Adrenal gland (tissue), 12 donors: Measurements from ENCODE around the gene CFAP53. TPM values are rescaled to one million over a fixed set of nuclear protein-coding genes. Genes with fewer than 3 reads are reported as not detected.
A peak's percentile ranks its signal among the peaks of the same experiment; 100 is the strongest.

Experiments used
- DNase-seq, 7 donors: peaks; one replicate each; pipeline ENCODE4 v3.0.0-alpha.2; 2019 to 2020
- H3K27ac ChIP-seq, 5 donors: fragments of 200-600 bp; sonication (generic) in 4 of 5; 1 replicate in 3 of 5; 2 replicates in 2 of 5; pipeline versions ENCODE4 v1.5.1 to v1.8.0; 2016 to 2020; ENCODE audit warnings: mild to moderate bottlenecking in 1 of 5
- H3K27me3 ChIP-seq: fragments of 200-600 bp; 2 replicates; pipeline ENCODE4 v1.8.0; 2021
- H3K36me3 ChIP-seq, 2 donors: fragments of 200-600 bp; replicated peaks in 1 of 2; 1 replicate in 1 of 2; 2 replicates in 1 of 2; pipeline versions ENCODE4 v1.5.1 to v1.8.0; 2018 to 2022
- H3K4me1 ChIP-seq, 2 donors: fragments of 200-600 bp; replicated peaks in 1 of 2; 1 replicate in 1 of 2; 2 replicates in 1 of 2; pipeline versions ENCODE4 v1.5.1 to v1.8.0; 2018 to 2021
- H3K4me3 ChIP-seq, 4 donors: fragments of 200-600 bp; sonication (generic) in 3 of 4; one replicate each; pipeline ENCODE4 v1.5.1; 2016 to 2018
- H3K9me3 ChIP-seq, 3 donors: fragments of 200-600 bp; sonication (generic) in 1 of 3; replicated peaks in 1 of 3; 1 replicate in 2 of 3; 2 replicates in 1 of 3; pipeline versions ENCODE4 v1.5.1 to v1.8.0; 2016 to 2021
- CTCF ChIP-seq, 6 experiments: fragments of 450-650 bp in 4 of 6; fragments of 200-600 bp in 2 of 6; sonication (generic) in 1 of 6; IDR thresholded peaks; 1 replicate in 5 of 6; 2 replicates in 1 of 6; pipeline versions ENCODE4 v1.5.1 to v1.8.0; 2016 to 2021; ENCODE audit warnings: antibody characterized with exemption in 6 of 6, mild to moderate bottlenecking in 2 of 6, moderate library complexity in 1 of 6
- POLR2A ChIP-seq, 2 donors: fragments of 450-650 bp; IDR thresholded peaks; one replicate each; pipeline ENCODE4 v1.6.1; 2017; ENCODE audit warnings: antibody characterized with exemption in 2 of 2, mild to moderate bottlenecking in 2 of 2, moderate library complexity in 1 of 2
- WGBS, 4 donors: extraction: QIAGEN DNeasy Blood & Tissue Kit in 2 of 4; methylation state at CpG; one replicate each; pipeline versions ENCODE4 v1.1.5 to v1.1.7; 2013 to 2017; 5-methylcytosine and 5-hydroxymethylcytosine counted together
- intact Hi-C, 2 donors: fragments of 100-400 bp; cut with DNase I; formaldehyde crosslinking; loops; one replicate each; pipeline versions ENCODE4 v1.14.1 to v1.15.0; 2022 to 2023
- polyA plus RNA-seq, 3 donors: library from polyadenylated mRNA; stranded (reverse); fragments of 200-250 nt in 2 of 3; fragments of 350-450 nt in 1 of 3; fragmentation: Illumina TruSeq in 1 of 3; extraction: RNeasy Lipid Tissue Mini Kit (QIAGEN cat#74804) in 1 of 3; gene quantifications; one replicate each; pipeline ENCODE4 v1.2.3, GENCODE V29; 2013 to 2014
- total RNA-seq, 9 donors: library from RNA; depleted of rRNA in 4 of 9; stranded (reverse); fragments of >200 nt in 4 of 9; fragments of 120-200 nt in 1 of 9; fragmentation: NEBNext Ultra II Directional in 1 of 9; extraction: Animal tissue kit (Norgen Biotek cat#: 25700) in 1 of 9; gene quantifications; one replicate each; pipeline versions ENCODE4 v1.1.0 to v1.2.4, GENCODE V29; 2013 to 2023
- donor health status: healthy with polysubstance abuse.
- donor health status: Bipolar disorder and iron deficiency.
- donor health status: DM: yes; HTN: yes; CAD: no.
- donor health status: DM: no; HTN: no; CAD: no.
- donor health status: DM: no; HTN: no; CAD: no.
- donor health status: DM: yes; HTN: yes; CAD: no.

Gene CFAP53
- total and polyA plus RNA-seq, 12 donors, result 0.53 to 4.3 (median 1.3) TPM

- peaks cover 23 to 33% of the 10 kb centered on the region in 2 donors for H3K4me1 ChIP-seq
- TF ChIP-seq POLR2A (IDR thresholded peaks at IDR 0.05), result peak; percentile 86 to 95
- peak; percentile 13 to 50 (median 34) for TF ChIP-seq CTCF (IDR thresholded peaks at IDR 0.05)
- H3K4me3 ChIP-seq, result peak within 1 kb of the TSS; percentile 44 to 94 (median 81)
- peak within 1 kb of the TSS; percentile 74 to 96 (median 91) for H3K27ac ChIP-seq
- H3K27me3 ChIP-seq, result no peaks in the 10 kb centered on the region
- 0 to 2% (median 1%) methylated on average over 25 to 63 of the region's 63 CpGs for WGBS, 4 donors
- DNase-seq, result peak; percentile 97 to 99 (median 98)
- peaks cover 0 to 46% of the 10 kb centered on the region in 2 donors for H3K36me3 ChIP-seq
- no peaks in the 10 kb centered on the region for H3K9me3 ChIP-seq
- intact Hi-C loops, result no loop called here
Measured at GRCh38 chr18:50281295-50281971, 15.1 kb upstream of the CFAP53 start, which contains the start of gene MBD1. MBD1 (minus strand) TSS chr18:50281523; CDS start chr18:50279992, 1,531 bp downstream.

- Histone ChIP-seq H3K9me3 (no peaks in the 10 kb centered on the region), H3K27me3 (no peaks in the 10 kb centered on the region), H3K4me1 (peaks cover 23 to 33% of the 10 kb centered on the region in 2 donors), H3K4me3 (peak overlapping the region; percentile 44 to 94 (median 81)), H3K36me3 (peaks cover 0 to 52% of the 10 kb centered on the region in 2 donors), H3K27ac (peak overlapping the region in 4 of 5 donors; percentile 90 to 96 (median 92))
- no peak for DNase-seq
- WGBS, 4 donors, result 0 to 3% (median 2%) methylated on average over 16 of the region's 16 CpGs
- intact Hi-C loops, result no loop called here
- TF ChIP-seq POLR2A (IDR thresholded peaks at IDR 0.05) (no peak), CTCF (IDR thresholded peaks at IDR 0.05) (no peak)
Measured at GRCh38 chr18:50280707-50281294, 14.5 kb upstream of the CFAP53 start.

GRCh38 chr18:50279752-50280151, 13.5 kb upstream of the CFAP53 start:
- no peak for TF ChIP-seq POLR2A (IDR thresholded peaks at IDR 0.05)
- no peak for TF ChIP-seq CTCF (IDR thresholded peaks at IDR 0.05)
- Histone ChIP-seq H3K4me1 (peaks cover 23 to 33% of the 10 kb centered on the region in 2 donors), H3K4me3 (peak overlapping the region in 1 of 4 donors; percentile 78), H3K27me3 (no peaks in the 10 kb centered on the region), H3K9me3 (no peaks in the 10 kb centered on the region), H3K36me3 (peaks cover 0 to 58% of the 10 kb centered on the region in 2 donors), H3K27ac (no peak overlapping the region)
- whole genome bisulfite sequencing, 4 donors, result 92 to 97% (median 96%) methylated on average over 7 of the region's 7 CpGs
- no peak for DNase-seq
- intact Hi-C loops, result loop anchor here in 1 of 2 donors (10.0 kb wide), 1 partner anchor 75 kb away; no protein-coding TSS in a partner anchor

GRCh38 chr18:50277942-50278341, 11.6 kb upstream of the CFAP53 start:
- Histone ChIP-seq H3K27me3 (no peaks in the 10 kb centered on the region), H3K4me3 (no peak overlapping the region), H3K27ac (no peak overlapping the region), H3K4me1 (peaks cover 23 to 33% of the 10 kb centered on the region in 2 donors), H3K9me3 (no peaks in the 10 kb centered on the region), H3K36me3 (peaks cover 0 to 62% of the 10 kb centered on the region in 2 donors)
- WGBS, 4 donors, result 68 to 79% (median 74%) methylated on average over 6 of the region's 6 CpGs
- no peak for DNase-seq
- no peak for TF ChIP-seq POLR2A (IDR thresholded peaks at IDR 0.05)
- TF ChIP-seq CTCF (IDR thresholded peaks at IDR 0.05), result no peak
- intact Hi-C loops, result loop anchor here in 1 of 2 donors (10.0 kb wide), 1 partner anchor 77 kb away; no protein-coding TSS in a partner anchor
